Adrenal gland (tissue), 12 donors: ENCODE data around the gene SNAP47. TPM values are rescaled to one million over a fixed set of nuclear protein-coding genes. Genes with fewer than 3 reads are reported as not detected.

Experiments
- DNase-seq, 7 donors: peaks; one replicate each; pipeline ENCODE4 v3.0.0-alpha.2; 2019 to 2020
- H3K27ac ChIP-seq, 5 donors: fragments of 200-600 bp; sonication (generic) in 4 of 5; 1 replicate in 3 of 5; 2 replicates in 2 of 5; pipeline versions ENCODE4 v1.5.1 to v1.8.0; 2016 to 2020; ENCODE audit warnings: mild to moderate bottlenecking in 1 of 5
- H3K27me3 ChIP-seq: fragments of 200-600 bp; 2 replicates; pipeline ENCODE4 v1.8.0; 2021
- H3K36me3 ChIP-seq, 2 donors: fragments of 200-600 bp; replicated peaks in 1 of 2; 1 replicate in 1 of 2; 2 replicates in 1 of 2; pipeline versions ENCODE4 v1.5.1 to v1.8.0; 2018 to 2022
- H3K4me1 ChIP-seq, 2 donors: fragments of 200-600 bp; replicated peaks in 1 of 2; 1 replicate in 1 of 2; 2 replicates in 1 of 2; pipeline versions ENCODE4 v1.5.1 to v1.8.0; 2018 to 2021
- H3K4me3 ChIP-seq, 4 donors: fragments of 200-600 bp; sonication (generic) in 3 of 4; one replicate each; pipeline ENCODE4 v1.5.1; 2016 to 2018
- H3K9me3 ChIP-seq, 3 donors: fragments of 200-600 bp; sonication (generic) in 1 of 3; replicated peaks in 1 of 3; 1 replicate in 2 of 3; 2 replicates in 1 of 3; pipeline versions ENCODE4 v1.5.1 to v1.8.0; 2016 to 2021
- POLR2A ChIP-seq, 2 donors: fragments of 450-650 bp; IDR thresholded peaks; one replicate each; pipeline ENCODE4 v1.6.1; 2017; ENCODE audit warnings: antibody characterized with exemption in 2 of 2, mild to moderate bottlenecking in 2 of 2, moderate library complexity in 1 of 2
- WGBS, 4 donors: extraction: QIAGEN DNeasy Blood & Tissue Kit in 2 of 4; methylation state at CpG; one replicate each; pipeline versions ENCODE4 v1.1.5 to v1.1.7; 2013 to 2017; 5-methylcytosine and 5-hydroxymethylcytosine counted together
- intact Hi-C, 2 donors: fragments of 100-400 bp; cut with DNase I; formaldehyde crosslinking; loops; one replicate each; pipeline versions ENCODE4 v1.14.1 to v1.15.0; 2022 to 2023
- polyA plus RNA-seq, 3 donors: library from polyadenylated mRNA; stranded (reverse); fragments of 200-250 nt in 2 of 3; fragments of 350-450 nt in 1 of 3; fragmentation: Illumina TruSeq in 1 of 3; extraction: RNeasy Lipid Tissue Mini Kit (QIAGEN cat#74804) in 1 of 3; gene quantifications; one replicate each; pipeline ENCODE4 v1.2.3, GENCODE V29; 2013 to 2014
- total RNA-seq, 9 donors: library from RNA; depleted of rRNA in 4 of 9; stranded (reverse); fragments of >200 nt in 4 of 9; fragments of 120-200 nt in 1 of 9; fragmentation: NEBNext Ultra II Directional in 1 of 9; extraction: Animal tissue kit (Norgen Biotek cat#: 25700) in 1 of 9; gene quantifications; one replicate each; pipeline versions ENCODE4 v1.1.0 to v1.2.4, GENCODE V29; 2013 to 2023
- TF ChIP-seq, protein P1 (sequence below), 6 experiments: fragments of 450-650 bp in 4 of 6; fragments of 200-600 bp in 2 of 6; sonication (generic) in 1 of 6; IDR thresholded peaks; 1 replicate in 5 of 6; 2 replicates in 1 of 6; pipeline versions ENCODE4 v1.5.1 to v1.8.0; 2016 to 2021; ENCODE audit warnings: antibody characterized with exemption in 6 of 6, mild to moderate bottlenecking in 2 of 6, moderate library complexity in 1 of 6
- donor health status: healthy with polysubstance abuse.
- donor health status: Bipolar disorder and iron deficiency.
- donor health status: DM: yes; HTN: yes; CAD: no.
- donor health status: DM: no; HTN: no; CAD: no.
- donor health status: DM: no; HTN: no; CAD: no.
- donor health status: DM: yes; HTN: yes; CAD: no.

SNAP47 gene
- total and polyA plus RNA-seq, 12 donors, result 24.5 to 216 (median 103) TPM

DNA sequence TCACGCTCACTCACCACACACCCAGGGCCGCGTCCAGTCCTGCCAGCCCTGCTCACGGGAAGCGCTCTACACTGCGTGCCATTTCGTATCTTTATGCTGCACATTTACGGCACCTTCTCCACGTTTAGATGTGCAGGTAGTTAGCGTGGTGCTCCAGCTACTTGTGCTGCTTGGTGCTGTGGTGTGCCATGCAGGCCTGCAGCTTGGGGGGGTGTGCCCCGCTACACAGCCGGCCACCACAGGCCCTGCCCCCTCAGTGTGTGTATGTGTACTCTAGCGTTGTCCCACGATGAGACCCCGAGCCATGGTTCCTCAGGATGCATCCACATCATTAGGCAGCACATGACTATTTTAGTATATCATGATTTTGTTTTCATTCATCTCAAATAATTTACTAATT lies 38.3 kb downstream of the SNAP47 start:
- H3K36me3 ChIP-seq, result peaks cover 0 to 25% of the 10 kb centered on the region in 2 donors
- H3K27ac ChIP-seq, result no peak overlapping the region
- no peak for TF ChIP-seq POLR2A (IDR thresholded peaks at IDR 0.05)
- TF ChIP-seq, protein P1, sequence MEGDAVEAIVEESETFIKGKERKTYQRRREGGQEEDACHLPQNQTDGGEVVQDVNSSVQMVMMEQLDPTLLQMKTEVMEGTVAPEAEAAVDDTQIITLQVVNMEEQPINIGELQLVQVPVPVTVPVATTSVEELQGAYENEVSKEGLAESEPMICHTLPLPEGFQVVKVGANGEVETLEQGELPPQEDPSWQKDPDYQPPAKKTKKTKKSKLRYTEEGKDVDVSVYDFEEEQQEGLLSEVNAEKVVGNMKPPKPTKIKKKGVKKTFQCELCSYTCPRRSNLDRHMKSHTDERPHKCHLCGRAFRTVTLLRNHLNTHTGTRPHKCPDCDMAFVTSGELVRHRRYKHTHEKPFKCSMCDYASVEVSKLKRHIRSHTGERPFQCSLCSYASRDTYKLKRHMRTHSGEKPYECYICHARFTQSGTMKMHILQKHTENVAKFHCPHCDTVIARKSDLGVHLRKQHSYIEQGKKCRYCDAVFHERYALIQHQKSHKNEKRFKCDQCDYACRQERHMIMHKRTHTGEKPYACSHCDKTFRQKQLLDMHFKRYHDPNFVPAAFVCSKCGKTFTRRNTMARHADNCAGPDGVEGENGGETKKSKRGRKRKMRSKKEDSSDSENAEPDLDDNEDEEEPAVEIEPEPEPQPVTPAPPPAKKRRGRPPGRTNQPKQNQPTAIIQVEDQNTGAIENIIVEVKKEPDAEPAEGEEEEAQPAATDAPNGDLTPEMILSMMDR (IDR thresholded peaks at IDR 0.05), result no peak
- H3K4me1 ChIP-seq, result no peaks in the 10 kb centered on the region
- intact Hi-C loops, result no loop called here
- WGBS, 4 donors, result 89 to 96% (median 91%) methylated on average over 14 to 15 of the region's 15 CpGs
- no peaks in the 10 kb centered on the region for H3K9me3 ChIP-seq
- DNase-seq, result no peak
- H3K27me3 ChIP-seq, result no peaks in the 10 kb centered on the region
- H3K4me3 ChIP-seq, result no peak overlapping the region

DNA sequence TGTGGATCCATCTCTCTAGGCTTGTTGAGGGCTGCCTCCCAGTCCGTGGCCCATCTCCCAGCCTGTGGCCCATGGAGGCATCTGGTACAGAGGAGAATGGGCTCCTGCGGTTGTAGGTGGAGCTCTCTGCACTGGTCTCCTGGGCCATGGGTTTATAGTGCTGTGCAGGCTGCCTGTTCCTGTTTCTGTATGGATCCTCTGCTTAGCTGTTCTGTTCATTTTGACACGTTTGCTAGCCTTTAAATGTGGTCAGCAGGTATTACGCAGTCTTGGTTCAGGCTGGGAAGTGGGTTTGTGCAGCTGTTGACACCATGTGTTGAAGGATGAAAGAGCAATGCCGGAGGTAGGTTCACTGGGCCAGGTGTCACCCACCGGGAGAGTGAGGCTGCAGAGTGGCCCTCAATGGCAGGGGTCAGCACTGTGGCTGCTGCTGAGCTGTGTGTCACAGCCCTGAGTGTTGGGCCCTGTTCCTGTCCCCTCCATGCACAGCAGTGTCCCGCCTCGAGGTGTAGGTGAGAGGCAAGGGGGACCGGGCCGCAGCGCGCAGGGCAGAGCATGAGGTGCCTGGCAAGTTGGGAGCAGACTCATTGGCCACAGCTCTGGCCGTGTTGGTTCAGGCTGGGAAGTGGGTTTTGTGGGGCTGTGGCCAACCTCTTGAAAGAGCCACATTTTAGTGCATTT lies 39.0 kb downstream of the SNAP47 start:
- Histone ChIP-seq H3K4me3 (no peak overlapping the region), H3K27ac (no peak overlapping the region), H3K27me3 (no peaks in the 10 kb centered on the region), H3K36me3 (peaks cover 0 to 19% of the 10 kb centered on the region in 2 donors), H3K4me1 (no peaks in the 10 kb centered on the region), H3K9me3 (no peaks in the 10 kb centered on the region)
- 87 to 96% (median 90%) methylated on average over 9 to 13 of the region's 13 CpGs for WGBS, 4 donors
- intact Hi-C loops, result no loop called here
- DNase-seq, result no peak
- TF ChIP-seq POLR2A (IDR thresholded peaks at IDR 0.05), result no peak
- TF ChIP-seq, protein P1 (IDR thresholded peaks at IDR 0.05), result no peak

DNA sequence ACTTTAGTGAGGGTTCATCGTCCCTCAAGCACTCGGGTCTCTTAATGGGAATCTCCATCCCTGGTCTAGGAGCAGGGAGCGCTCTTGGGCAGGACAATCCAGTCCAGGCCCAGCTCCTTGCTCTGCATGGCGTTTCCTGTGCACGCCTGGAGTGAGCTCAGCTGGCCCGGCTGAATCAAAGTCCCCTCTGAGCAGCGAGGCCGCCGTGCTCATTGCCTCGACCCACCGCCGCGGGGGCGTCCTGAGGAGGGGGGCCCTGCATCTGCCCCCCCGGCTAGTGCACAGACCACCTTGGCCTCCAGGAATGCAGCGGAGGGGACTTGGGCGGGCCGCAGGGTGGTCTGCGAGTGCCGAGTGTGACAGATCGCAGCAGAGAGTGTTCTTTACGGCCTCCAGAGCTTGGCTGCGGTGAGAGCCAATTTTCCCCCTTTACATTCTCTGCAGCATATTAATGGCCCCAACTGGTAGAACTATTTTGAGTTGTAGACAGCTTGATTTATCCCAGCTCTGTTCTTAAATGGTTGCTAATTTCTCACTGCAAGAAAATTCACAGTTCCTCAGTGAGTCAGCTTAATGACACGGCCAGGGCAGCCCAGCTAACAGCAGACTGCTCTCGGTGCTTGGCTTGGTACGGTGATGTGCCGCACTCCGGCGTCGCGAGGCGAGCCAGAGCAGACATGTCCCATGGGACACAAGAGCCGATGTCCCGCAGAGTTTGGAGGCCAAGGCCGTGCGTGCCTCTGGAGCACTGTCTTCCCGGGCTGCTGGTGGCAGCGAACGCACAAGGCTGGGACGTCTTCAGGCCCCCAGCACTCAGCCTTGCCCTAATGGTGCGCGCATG lies 39.8 kb downstream of the SNAP47 start:
- H3K27me3 ChIP-seq, result no peaks in the 10 kb centered on the region
- no peaks in the 10 kb centered on the region for H3K9me3 ChIP-seq
- no peak overlapping the region for H3K27ac ChIP-seq
- intact Hi-C loops, result no loop called here
- no peak for DNase-seq
- WGBS, 4 donors, result 79 to 84% (median 80%) methylated on average over 28 to 42 of the region's 42 CpGs
- H3K36me3 ChIP-seq, result peaks cover 0 to 14% of the 10 kb centered on the region in 2 donors
- no peak overlapping the region for H3K4me3 ChIP-seq
- TF ChIP-seq, protein P1 (IDR thresholded peaks at IDR 0.05), result no peak
- no peak for TF ChIP-seq POLR2A (IDR thresholded peaks at IDR 0.05)
- H3K4me1 ChIP-seq, result no peaks in the 10 kb centered on the region

DNA sequence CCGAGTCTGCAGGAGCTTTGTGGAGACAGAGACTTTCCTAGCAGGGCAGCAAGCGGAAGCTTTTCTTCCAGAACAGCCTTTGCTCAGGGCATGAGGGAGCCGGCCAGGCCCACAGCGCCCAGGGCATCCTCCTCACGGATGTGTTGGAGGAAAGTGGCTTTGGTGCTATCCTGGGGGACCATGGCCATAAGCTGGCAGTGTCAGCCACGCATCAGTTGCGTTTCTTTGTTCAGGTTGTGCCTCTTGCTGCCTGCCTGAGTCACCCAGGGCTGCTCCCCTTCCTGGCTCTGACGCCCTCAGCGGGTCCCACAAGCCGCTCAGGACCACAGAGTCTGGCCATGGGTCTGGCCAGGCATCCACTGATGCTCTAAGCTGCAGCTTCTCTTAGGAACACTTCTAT lies 40.6 kb downstream of the SNAP47 start:
- Histone ChIP-seq H3K36me3 (peaks cover 0 to 6% of the 10 kb centered on the region in 2 donors), H3K27me3 (no peaks in the 10 kb centered on the region), H3K27ac (no peak overlapping the region), H3K4me3 (no peak overlapping the region), H3K4me1 (no peaks in the 10 kb centered on the region), H3K9me3 (no peaks in the 10 kb centered on the region)
- intact Hi-C loops, result no loop called here
- no peak for TF ChIP-seq POLR2A (IDR thresholded peaks at IDR 0.05)
- TF ChIP-seq, protein P1 (IDR thresholded peaks at IDR 0.05), result no peak
- 91 to 98% (median 96%) methylated on average over 5 to 10 of the region's 10 CpGs for WGBS, 4 donors
- DNase-seq, result no peak
